Measurements from ENCODE around the gene WNT8B.

Gene WNT8B

DNA sequence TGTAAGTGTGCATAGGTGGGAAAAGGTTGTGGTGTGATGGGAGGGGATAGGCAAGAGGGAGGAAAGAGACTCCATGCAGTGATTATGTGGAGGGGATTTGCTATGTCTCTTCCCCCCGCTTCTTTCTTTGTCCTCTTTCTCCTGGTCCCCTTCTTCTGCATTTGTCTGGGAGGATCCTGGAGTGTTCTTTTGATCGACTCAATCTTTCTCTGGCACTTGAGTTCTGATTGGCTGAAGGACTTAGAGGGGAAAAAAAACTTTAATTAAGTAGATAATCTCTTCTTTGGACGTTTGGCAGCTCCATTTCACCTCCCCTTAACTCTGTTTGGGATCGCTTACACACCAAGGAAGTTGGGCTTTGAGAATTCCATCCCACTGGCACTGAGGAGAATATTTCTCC, at the start of gene WNT8B:
TSS of gene WNT8B (plus strand) at position 301 of the 400 bp plus-strand sequence. CDS start 160 bp downstream, outside the sequence.
- no peaks in the 10 kb centered on the region for H3K79me2 ChIP-seq (ENCODE audit: insufficient read depth, low read depth)
- TF ChIP-seq, protein P1, sequence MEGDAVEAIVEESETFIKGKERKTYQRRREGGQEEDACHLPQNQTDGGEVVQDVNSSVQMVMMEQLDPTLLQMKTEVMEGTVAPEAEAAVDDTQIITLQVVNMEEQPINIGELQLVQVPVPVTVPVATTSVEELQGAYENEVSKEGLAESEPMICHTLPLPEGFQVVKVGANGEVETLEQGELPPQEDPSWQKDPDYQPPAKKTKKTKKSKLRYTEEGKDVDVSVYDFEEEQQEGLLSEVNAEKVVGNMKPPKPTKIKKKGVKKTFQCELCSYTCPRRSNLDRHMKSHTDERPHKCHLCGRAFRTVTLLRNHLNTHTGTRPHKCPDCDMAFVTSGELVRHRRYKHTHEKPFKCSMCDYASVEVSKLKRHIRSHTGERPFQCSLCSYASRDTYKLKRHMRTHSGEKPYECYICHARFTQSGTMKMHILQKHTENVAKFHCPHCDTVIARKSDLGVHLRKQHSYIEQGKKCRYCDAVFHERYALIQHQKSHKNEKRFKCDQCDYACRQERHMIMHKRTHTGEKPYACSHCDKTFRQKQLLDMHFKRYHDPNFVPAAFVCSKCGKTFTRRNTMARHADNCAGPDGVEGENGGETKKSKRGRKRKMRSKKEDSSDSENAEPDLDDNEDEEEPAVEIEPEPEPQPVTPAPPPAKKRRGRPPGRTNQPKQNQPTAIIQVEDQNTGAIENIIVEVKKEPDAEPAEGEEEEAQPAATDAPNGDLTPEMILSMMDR (conservative IDR thresholded peaks at IDR 0.05; ENCODE audit: low read depth, low read length), result no peak
- no peaks in the 10 kb centered on the region for H3K36me3 ChIP-seq (ENCODE audit: insufficient read depth)
- no peaks in the 10 kb centered on the region for H3K27me3 ChIP-seq (ENCODE audit: insufficient read depth, low read depth)
- H3K9ac ChIP-seq, result no peak within 1 kb of the TSS
- H3K4me2 ChIP-seq, result no peak within 1 kb of the TSS
- no peaks in the 10 kb centered on the region for H4K20me1 ChIP-seq (ENCODE audit: insufficient read depth)
- no peak within 1 kb of the TSS for H3K4me3 ChIP-seq (IDR thresholded peaks at IDR 0.05; ENCODE audit: insufficient read depth, low read depth, low read length)
- H3K4me1 ChIP-seq (ENCODE audit: low read depth, poor library complexity, severe bottlenecking), result no peaks in the 10 kb centered on the region
- no peak within 1 kb of the TSS for H3K27ac ChIP-seq
- no peak within 1 kb of the TSS for H2AFZ ChIP-seq (ENCODE audit: low read depth)

DNA sequence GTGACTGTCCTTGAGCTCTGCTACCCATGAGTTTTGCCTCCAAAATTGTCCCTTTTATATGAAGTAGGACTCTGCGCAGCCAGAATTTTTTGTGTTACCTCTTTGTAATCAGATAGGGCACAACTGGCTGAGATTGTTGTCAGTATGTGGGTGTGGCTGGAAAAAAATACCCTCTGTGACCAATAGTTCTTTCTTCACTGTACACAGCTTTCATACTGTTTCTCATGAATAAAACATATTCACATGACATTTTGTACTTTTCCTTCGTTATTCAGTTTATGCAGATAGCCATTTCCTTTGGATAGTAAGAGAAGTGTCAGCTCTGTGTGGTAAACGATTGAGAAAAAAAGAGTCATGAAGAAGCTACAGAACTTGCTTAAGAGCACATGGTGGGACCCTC, 49.6 kb upstream of the WNT8B start:
- Histone ChIP-seq H3K36me3 (ENCODE audit: insufficient read depth) (no peaks in the 10 kb centered on the region), H3K27me3 (ENCODE audit: insufficient read depth, low read depth) (no peaks in the 10 kb centered on the region), H3K4me2 (no peak overlapping the region), H2AFZ (ENCODE audit: low read depth) (no peak overlapping the region), H4K20me1 (ENCODE audit: insufficient read depth) (no peaks in the 10 kb centered on the region), H3K9ac (no peak overlapping the region), H3K4me3 (IDR thresholded peaks at IDR 0.05; ENCODE audit: insufficient read depth, low read depth, low read length) (no peak overlapping the region), H3K79me2 (ENCODE audit: insufficient read depth, low read depth) (no peaks in the 10 kb centered on the region), H3K4me1 (ENCODE audit: low read depth, poor library complexity, severe bottlenecking) (no peaks in the 10 kb centered on the region), H3K27ac (no peak overlapping the region)
- TF ChIP-seq, protein P1 (conservative IDR thresholded peaks at IDR 0.05; ENCODE audit: low read depth, low read length), result no peak

GRCh38 chr10:100419911-100420449, 42.8 kb upstream of the WNT8B start:
- H3K9ac ChIP-seq, result no peak overlapping the region
- no peak overlapping the region for H3K27ac ChIP-seq
- no peaks in the 10 kb centered on the region; the same call in 1 of the 2 replicates for H3K27me3 ChIP-seq (ENCODE audit: insufficient read depth, low read depth)
- no peaks in the 10 kb centered on the region for H3K36me3 ChIP-seq (ENCODE audit: insufficient read depth)
- no peaks in the 10 kb centered on the region for H4K20me1 ChIP-seq (ENCODE audit: insufficient read depth)
- H3K79me2 ChIP-seq (ENCODE audit: insufficient read depth, low read depth), result no peaks in the 10 kb centered on the region
- no peaks in the 10 kb centered on the region for H3K4me1 ChIP-seq (ENCODE audit: low read depth, poor library complexity, severe bottlenecking)
- TF ChIP-seq, protein P1 (conservative IDR thresholded peaks at IDR 0.05; ENCODE audit: low read depth, low read length), result no peak
- no peak overlapping the region for H3K4me3 ChIP-seq (IDR thresholded peaks at IDR 0.05; ENCODE audit: insufficient read depth, low read depth, low read length)
- H3K4me2 ChIP-seq, result no peak overlapping the region
- H2AFZ ChIP-seq (ENCODE audit: low read depth), result no peak overlapping the region

- Histone ChIP-seq H3K4me1 (ENCODE audit: low read depth, poor library complexity, severe bottlenecking) (no peaks in the 10 kb centered on the region), H3K9ac (no peak overlapping the region), H3K4me2 (no peak overlapping the region), H4K20me1 (ENCODE audit: insufficient read depth) (no peaks in the 10 kb centered on the region), H3K27ac (no peak overlapping the region), H3K4me3 (IDR thresholded peaks at IDR 0.05; ENCODE audit: insufficient read depth, low read depth, low read length) (no peak overlapping the region), H3K27me3 (ENCODE audit: insufficient read depth, low read depth) (no peaks in the 10 kb centered on the region), H3K79me2 (ENCODE audit: insufficient read depth, low read depth) (no peaks in the 10 kb centered on the region), H2AFZ (ENCODE audit: low read depth) (no peak overlapping the region), H3K36me3 (ENCODE audit: insufficient read depth) (no peaks in the 10 kb centered on the region)
- TF ChIP-seq, protein P1 (conservative IDR thresholded peaks at IDR 0.05; ENCODE audit: low read depth, low read length), result no peak
These were observed 35.4 kb upstream of the WNT8B start for GRCh38 chr10:100427374-100427773.

Measured in KMS-11 (cell line).